H9 (cell line): ENCODE results near the gene IL11RA. TPM values are rescaled to one million over a fixed set of nuclear protein-coding genes. Genes with fewer than 3 reads are reported as not detected.
A peak's percentile ranks its signal among the peaks of the same experiment; 100 is the strongest.

Experiments
- DNase-seq: peaks from one replicate; pipeline ENCODE4 v3.0.0-alpha.2; 2017
- H2AFZ ChIP-seq: one replicate; pipeline ENCODE4 v1.6.1; 2013; ENCODE audit warnings: mild to moderate bottlenecking, low read length, control low read depth, moderate library complexity
- H2AK5ac ChIP-seq: 2 replicates; pipeline ENCODE4 v1.6.1; 2013; ENCODE audit warnings: low read length, control low read depth, mixed read lengths; ENCODE audit not compliant: insufficient read length
- H2BK120ac ChIP-seq: one replicate; pipeline ENCODE4 v1.6.1; 2013; ENCODE audit warnings: low read depth, mild to moderate bottlenecking, low read length, control low read depth, inconsistent platforms; ENCODE audit not compliant: poor library complexity, severe bottlenecking
- H2BK12ac ChIP-seq: 2 replicates; pipeline ENCODE4 v1.6.1; 2013; ENCODE audit warnings: low read length, control low read depth, mixed read lengths, low read depth; ENCODE audit not compliant: insufficient read length
- H2BK15ac ChIP-seq: 2 replicates; pipeline ENCODE4 v1.6.1; 2013; ENCODE audit warnings: low read depth, low read length, control low read depth
- H2BK20ac ChIP-seq: one replicate; pipeline ENCODE4 v1.6.1; 2013; ENCODE audit warnings: low read depth, mild to moderate bottlenecking, low read length, control low read depth, inconsistent platforms; ENCODE audit not compliant: poor library complexity, severe bottlenecking
- H2BK5ac ChIP-seq: 2 replicates; pipeline ENCODE4 v1.6.1; 2013; ENCODE audit warnings: low read length, control low read depth, mixed read lengths; ENCODE audit not compliant: insufficient read length
- H3K14ac ChIP-seq: 2 replicates; pipeline ENCODE4 v1.6.1; 2013; ENCODE audit warnings: low read length, control low read depth; ENCODE audit not compliant: insufficient read depth
- H3K18ac ChIP-seq: 2 replicates; pipeline ENCODE4 v1.6.1; 2013; ENCODE audit warnings: low read depth, mild to moderate bottlenecking, mixed read lengths, low read length, control low read depth; ENCODE audit not compliant: insufficient read length
- H3K23ac ChIP-seq: 2 replicates; pipeline ENCODE4 v1.6.1; 2013; ENCODE audit warnings: low read length, control low read depth, mixed read lengths, low read depth; ENCODE audit not compliant: insufficient read length
- H3K23me2 ChIP-seq: 2 replicates; pipeline ENCODE4 v1.6.1; 2013; ENCODE audit warnings: low read depth, mild to moderate bottlenecking, mixed read lengths, low read length, control low read depth; ENCODE audit not compliant: insufficient read length, poor library complexity, severe bottlenecking
- H3K27ac ChIP-seq: 2 replicates; pipeline ENCODE4 v1.5.1; 2013; ENCODE audit warnings: low read length, control low read depth, mixed read lengths, low read depth; ENCODE audit not compliant: insufficient read length
- H3K27me3 ChIP-seq: 2 replicates; pipeline ENCODE4 v1.6.1; 2013; ENCODE audit warnings: low read length, control low read depth, inconsistent platforms; ENCODE audit not compliant: insufficient read depth
- H3K4ac ChIP-seq: 2 replicates; pipeline ENCODE4 v1.6.1; 2013; ENCODE audit warnings: low read depth, mild to moderate bottlenecking, control low read depth, inconsistent platforms, low read length, moderate library complexity
- H3K4me1 ChIP-seq: 2 replicates; pipeline ENCODE4 v1.6.1; 2013; ENCODE audit warnings: low read length, control low read depth, inconsistent platforms; ENCODE audit not compliant: insufficient read depth
- H3K4me2 ChIP-seq: 2 replicates; pipeline ENCODE4 v1.6.1; 2013; ENCODE audit warnings: low read length, control low read depth, mixed read lengths; ENCODE audit not compliant: insufficient read length, insufficient read depth
- H3K56ac ChIP-seq: 2 replicates; pipeline ENCODE4 v1.6.1; 2013; ENCODE audit warnings: low read depth, mild to moderate bottlenecking, mixed read lengths, low read length, control low read depth; ENCODE audit not compliant: insufficient read length
- H3K79me1 ChIP-seq: 2 replicates; pipeline ENCODE4 v1.6.1; 2013; ENCODE audit warnings: low read depth, mild to moderate bottlenecking, moderate library complexity, low read length, control low read depth, inconsistent platforms; ENCODE audit not compliant: insufficient read depth, poor library complexity, severe bottlenecking
- H3K79me2 ChIP-seq: 2 replicates; pipeline ENCODE4 v1.6.1; 2013; ENCODE audit warnings: low read length, control low read depth, inconsistent platforms; ENCODE audit not compliant: insufficient read depth
- H3K9ac ChIP-seq: 2 replicates; pipeline ENCODE4 v1.6.1; 2013; ENCODE audit warnings: low read length, control low read depth, mixed read lengths; ENCODE audit not compliant: insufficient read length; ENCODE audit errors: extremely low read depth
- H3K9me3 ChIP-seq: one replicate; pipeline ENCODE4 v1.6.1; 2013; ENCODE audit warnings: low read depth, low read length, inconsistent platforms; ENCODE audit not compliant: control insufficient read depth
- H3T11ph ChIP-seq: one replicate; pipeline ENCODE4 v1.6.1; 2013; ENCODE audit warnings: mild to moderate bottlenecking, low read length, control low read depth, inconsistent platforms
- H4K20me1 ChIP-seq: one replicate; pipeline ENCODE4 v1.6.1; 2013; ENCODE audit not compliant: control insufficient read depth, insufficient read length, insufficient read depth
- H4K5ac ChIP-seq: 2 replicates; pipeline ENCODE4 v1.6.1; 2013; ENCODE audit warnings: low read depth, mild to moderate bottlenecking, mixed read lengths, low read length, control low read depth; ENCODE audit not compliant: insufficient read length
- H4K8ac ChIP-seq: replicated peaks from 2 replicates; pipeline ENCODE4 v1.6.1; 2013; ENCODE audit warnings: low read length, control low read depth, mixed read lengths, low read depth; ENCODE audit not compliant: insufficient read length
- H4K91ac ChIP-seq: 2 replicates; pipeline ENCODE4 v1.6.1; 2013; ENCODE audit warnings: low read depth, mild to moderate bottlenecking, moderate library complexity, mixed read lengths, low read length, control low read depth; ENCODE audit not compliant: insufficient read length
- H3K27ac Mint-ChIP-seq, 3 experiments: 2 replicates in 2 of 3; 3 replicates in 1 of 3; pipeline ENCODE4 v1.8.0; 2020 to 2021; ENCODE audit warnings: mixed read lengths in 3 of 3, mild to moderate bottlenecking in 1 of 3, moderate library complexity in 1 of 3
- H3K27me3 Mint-ChIP-seq: 2 replicates; pipeline ENCODE4 v1.8.0; 2021; ENCODE audit warnings: low read depth, mild to moderate bottlenecking, moderate library complexity, mixed read lengths
- H3K36me3 Mint-ChIP-seq, 3 experiments: 2 replicates in 2 of 3; 3 replicates in 1 of 3; pipeline ENCODE4 v1.8.0; 2020 to 2021; ENCODE audit warnings: low read depth in 3 of 3, mixed read lengths in 3 of 3; ENCODE audit not compliant: insufficient read depth in 1 of 3
- H3K4me1 Mint-ChIP-seq, 2 experiments: 2 replicates each; pipeline ENCODE4 v1.8.0; 2020; ENCODE audit warnings: mixed read lengths in 2 of 2
- H3K4me3 Mint-ChIP-seq, 2 experiments: 2 replicates in 1 of 2; 3 replicates in 1 of 2; pipeline ENCODE4 v1.8.0; 2020 to 2021; ENCODE audit warnings: mild to moderate bottlenecking in 2 of 2, mixed read lengths in 2 of 2, moderate library complexity in 1 of 2
- H3K9me3 Mint-ChIP-seq, 2 experiments: 2 replicates in 1 of 2; 3 replicates in 1 of 2; pipeline ENCODE4 v1.8.0; 2020; ENCODE audit warnings: mild to moderate bottlenecking in 2 of 2, mixed read lengths in 2 of 2, moderate library complexity in 1 of 2
- CTCF ChIP-seq: fragments of 200-600 bp; sonication (generic); conservative IDR thresholded peaks from 3 replicates; pipeline ENCODE4 v1.8.0; 2021; ENCODE audit warnings: antibody characterized with exemption, mild to moderate bottlenecking
- WGBS: extraction: QIAGEN DNeasy Blood & Tissue Kit; methylation state at CpG from one replicate; pipeline ENCODE4 v1.1.7; 2013; ENCODE audit warnings: missing lambda C conversion rate, low lambda C conversion rate, mixed read lengths; ENCODE audit not compliant: insufficient read length; ENCODE audit errors: extremely low coverage; 5-methylcytosine and 5-hydroxymethylcytosine counted together
- total RNA-seq: library from RNA; stranded (reverse); gene quantifications from 2 replicates; pipeline ENCODE4 v1.2.1, GENCODE V29; 2021

IL11RA gene
- total RNA-seq, 1 experiment from 2014 or later = 8.7 TPM

DNA sequence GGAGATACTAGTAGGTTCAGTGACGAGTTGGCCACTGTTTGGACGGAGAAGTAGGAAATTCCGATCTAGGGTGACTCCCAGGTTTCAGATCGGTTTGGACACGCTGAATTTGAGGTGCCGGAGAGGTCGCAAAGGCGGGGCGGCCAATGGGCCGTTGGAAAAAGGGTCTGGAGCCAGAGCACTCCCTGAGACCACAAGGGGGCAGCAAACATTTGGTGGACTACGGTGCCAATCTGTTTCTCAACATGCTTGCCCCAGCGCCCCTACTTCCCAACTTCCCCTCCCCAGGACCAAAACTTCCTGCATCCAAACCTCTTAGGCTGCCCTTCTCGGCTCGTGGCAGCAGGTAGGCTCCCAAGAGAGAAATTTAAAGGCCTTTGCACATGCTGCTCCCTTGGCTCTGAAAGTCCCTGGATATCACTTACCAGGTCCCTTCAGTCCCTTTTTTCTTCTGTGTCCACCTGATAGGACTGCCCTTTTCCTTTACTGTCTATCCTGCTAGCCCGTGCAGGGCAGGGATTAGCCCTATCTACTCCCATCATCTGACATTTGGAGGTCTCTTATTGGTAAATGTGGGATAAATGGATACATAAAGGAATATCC lies 39.1 kb upstream of the IL11RA start:
- Histone ChIP-seq H2BK12ac (no peak overlapping the region), H3K56ac (no peak overlapping the region), H3K9me3 (no peaks in the 10 kb centered on the region), H3K23ac (no peak overlapping the region), H3K79me2 (no peaks in the 10 kb centered on the region), H2BK20ac (no peak overlapping the region), H3K9ac (peak overlapping the region; percentile 30), H4K20me1 (no peaks in the 10 kb centered on the region), H4K5ac (no peak overlapping the region), H2BK5ac (no peak overlapping the region), H4K91ac (no peak overlapping the region), H2BK120ac (no peak overlapping the region), H4K8ac (no peak overlapping the region), H3T11ph (no peak overlapping the region), H3K4me2 (peak overlapping the region; percentile 86), H3K23me2 (peaks cover 14% of the 10 kb centered on the region), H3K4me1 (no peaks in the 10 kb centered on the region; the same call in 1 of the 2 replicates), H3K4ac (no peak overlapping the region), H3K79me1 (no peaks in the 10 kb centered on the region), H2BK15ac (no peak overlapping the region), H3K14ac (no peak overlapping the region), H3K27ac (no peak overlapping the region), H3K27me3 (no peaks in the 10 kb centered on the region), H2AFZ (no peak overlapping the region), H2AK5ac (no peak overlapping the region), H3K18ac (peak overlapping the region; percentile 48)
- peaks cover 2% of the 10 kb centered on the region for H3K27me3 Mint-ChIP-seq
- peak overlapping the region in 1 of 3 experiments; percentile 61; a peak in 2 of 7 replicates for H3K27ac Mint-ChIP-seq
- DNase-seq = peak; percentile 86
- peaks cover 7 to 20% of the 10 kb centered on the region in 2 experiments for H3K4me1 Mint-ChIP-seq
- TF ChIP-seq CTCF = peak; percentile 92
- H3K4me3 Mint-ChIP-seq = peak overlapping the region; percentile 88 to 95
- H3K36me3 Mint-ChIP-seq = 0 out of 7 replicates have a peak, but pooled peaks cover 0 to 1% (median 0%) of the 10 kb centered on the region in 3 experiments
- H3K9me3 Mint-ChIP-seq = no peaks in the 10 kb centered on the region
- no CpG with 5 or more reads among the region's 15 CpGs for WGBS
